Measurements from ENCODE around the gene AHCYL1. TPM values are rescaled to one million over a fixed set of nuclear protein-coding genes. Genes with fewer than 3 reads are reported as not detected.

The AHCYL1 gene
- total and polyA plus RNA-seq, 2 of the 8 experiments (the other 6 are each of a cell fraction or from before 2014, with no cell fraction given): 64.5 to 95.9 TPM

GRCh38 chr1:110033421-110033820 is 48.9 kb downstream of the AHCYL1 start (continued):
- TF ChIP-seq, protein P1, sequence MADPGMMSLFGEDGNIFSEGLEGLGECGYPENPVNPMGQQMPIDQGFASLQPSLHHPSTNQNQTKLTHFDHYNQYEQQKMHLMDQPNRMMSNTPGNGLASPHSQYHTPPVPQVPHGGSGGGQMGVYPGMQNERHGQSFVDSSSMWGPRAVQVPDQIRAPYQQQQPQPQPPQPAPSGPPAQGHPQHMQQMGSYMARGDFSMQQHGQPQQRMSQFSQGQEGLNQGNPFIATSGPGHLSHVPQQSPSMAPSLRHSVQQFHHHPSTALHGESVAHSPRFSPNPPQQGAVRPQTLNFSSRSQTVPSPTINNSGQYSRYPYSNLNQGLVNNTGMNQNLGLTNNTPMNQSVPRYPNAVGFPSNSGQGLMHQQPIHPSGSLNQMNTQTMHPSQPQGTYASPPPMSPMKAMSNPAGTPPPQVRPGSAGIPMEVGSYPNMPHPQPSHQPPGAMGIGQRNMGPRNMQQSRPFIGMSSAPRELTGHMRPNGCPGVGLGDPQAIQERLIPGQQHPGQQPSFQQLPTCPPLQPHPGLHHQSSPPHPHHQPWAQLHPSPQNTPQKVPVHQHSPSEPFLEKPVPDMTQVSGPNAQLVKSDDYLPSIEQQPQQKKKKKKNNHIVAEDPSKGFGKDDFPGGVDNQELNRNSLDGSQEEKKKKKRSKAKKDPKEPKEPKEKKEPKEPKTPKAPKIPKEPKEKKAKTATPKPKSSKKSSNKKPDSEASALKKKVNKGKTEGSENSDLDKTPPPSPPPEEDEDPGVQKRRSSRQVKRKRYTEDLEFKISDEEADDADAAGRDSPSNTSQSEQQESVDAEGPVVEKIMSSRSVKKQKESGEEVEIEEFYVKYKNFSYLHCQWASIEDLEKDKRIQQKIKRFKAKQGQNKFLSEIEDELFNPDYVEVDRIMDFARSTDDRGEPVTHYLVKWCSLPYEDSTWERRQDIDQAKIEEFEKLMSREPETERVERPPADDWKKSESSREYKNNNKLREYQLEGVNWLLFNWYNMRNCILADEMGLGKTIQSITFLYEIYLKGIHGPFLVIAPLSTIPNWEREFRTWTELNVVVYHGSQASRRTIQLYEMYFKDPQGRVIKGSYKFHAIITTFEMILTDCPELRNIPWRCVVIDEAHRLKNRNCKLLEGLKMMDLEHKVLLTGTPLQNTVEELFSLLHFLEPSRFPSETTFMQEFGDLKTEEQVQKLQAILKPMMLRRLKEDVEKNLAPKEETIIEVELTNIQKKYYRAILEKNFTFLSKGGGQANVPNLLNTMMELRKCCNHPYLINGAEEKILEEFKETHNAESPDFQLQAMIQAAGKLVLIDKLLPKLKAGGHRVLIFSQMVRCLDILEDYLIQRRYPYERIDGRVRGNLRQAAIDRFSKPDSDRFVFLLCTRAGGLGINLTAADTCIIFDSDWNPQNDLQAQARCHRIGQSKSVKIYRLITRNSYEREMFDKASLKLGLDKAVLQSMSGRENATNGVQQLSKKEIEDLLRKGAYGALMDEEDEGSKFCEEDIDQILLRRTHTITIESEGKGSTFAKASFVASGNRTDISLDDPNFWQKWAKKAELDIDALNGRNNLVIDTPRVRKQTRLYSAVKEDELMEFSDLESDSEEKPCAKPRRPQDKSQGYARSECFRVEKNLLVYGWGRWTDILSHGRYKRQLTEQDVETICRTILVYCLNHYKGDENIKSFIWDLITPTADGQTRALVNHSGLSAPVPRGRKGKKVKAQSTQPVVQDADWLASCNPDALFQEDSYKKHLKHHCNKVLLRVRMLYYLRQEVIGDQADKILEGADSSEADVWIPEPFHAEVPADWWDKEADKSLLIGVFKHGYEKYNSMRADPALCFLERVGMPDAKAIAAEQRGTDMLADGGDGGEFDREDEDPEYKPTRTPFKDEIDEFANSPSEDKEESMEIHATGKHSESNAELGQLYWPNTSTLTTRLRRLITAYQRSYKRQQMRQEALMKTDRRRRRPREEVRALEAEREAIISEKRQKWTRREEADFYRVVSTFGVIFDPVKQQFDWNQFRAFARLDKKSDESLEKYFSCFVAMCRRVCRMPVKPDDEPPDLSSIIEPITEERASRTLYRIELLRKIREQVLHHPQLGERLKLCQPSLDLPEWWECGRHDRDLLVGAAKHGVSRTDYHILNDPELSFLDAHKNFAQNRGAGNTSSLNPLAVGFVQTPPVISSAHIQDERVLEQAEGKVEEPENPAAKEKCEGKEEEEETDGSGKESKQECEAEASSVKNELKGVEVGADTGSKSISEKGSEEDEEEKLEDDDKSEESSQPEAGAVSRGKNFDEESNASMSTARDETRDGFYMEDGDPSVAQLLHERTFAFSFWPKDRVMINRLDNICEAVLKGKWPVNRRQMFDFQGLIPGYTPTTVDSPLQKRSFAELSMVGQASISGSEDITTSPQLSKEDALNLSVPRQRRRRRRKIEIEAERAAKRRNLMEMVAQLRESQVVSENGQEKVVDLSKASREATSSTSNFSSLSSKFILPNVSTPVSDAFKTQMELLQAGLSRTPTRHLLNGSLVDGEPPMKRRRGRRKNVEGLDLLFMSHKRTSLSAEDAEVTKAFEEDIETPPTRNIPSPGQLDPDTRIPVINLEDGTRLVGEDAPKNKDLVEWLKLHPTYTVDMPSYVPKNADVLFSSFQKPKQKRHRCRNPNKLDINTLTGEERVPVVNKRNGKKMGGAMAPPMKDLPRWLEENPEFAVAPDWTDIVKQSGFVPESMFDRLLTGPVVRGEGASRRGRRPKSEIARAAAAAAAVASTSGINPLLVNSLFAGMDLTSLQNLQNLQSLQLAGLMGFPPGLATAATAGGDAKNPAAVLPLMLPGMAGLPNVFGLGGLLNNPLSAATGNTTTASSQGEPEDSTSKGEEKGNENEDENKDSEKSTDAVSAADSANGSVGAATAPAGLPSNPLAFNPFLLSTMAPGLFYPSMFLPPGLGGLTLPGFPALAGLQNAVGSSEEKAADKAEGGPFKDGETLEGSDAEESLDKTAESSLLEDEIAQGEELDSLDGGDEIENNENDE (IDR thresholded peaks at IDR 0.05; ENCODE audit: insufficient replicate concordance, low read length): no peak
- no peak for TF ChIP-seq ZNF274 (IDR thresholded peaks at IDR 0.05; ENCODE audit: borderline replicate concordance, extremely low read depth, low read length)
- no peak for TF ChIP-seq RAD21 (IDR thresholded peaks at IDR 0.05 in 1 of 2, conservative IDR thresholded peaks at IDR 0.05 in 1 of 2; ENCODE audit: low read depth in 2 of 2, low read length in 2 of 2)
- TF ChIP-seq, protein P2, sequence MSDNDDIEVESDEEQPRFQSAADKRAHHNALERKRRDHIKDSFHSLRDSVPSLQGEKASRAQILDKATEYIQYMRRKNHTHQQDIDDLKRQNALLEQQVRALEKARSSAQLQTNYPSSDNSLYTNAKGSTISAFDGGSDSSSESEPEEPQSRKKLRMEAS (IDR thresholded peaks at IDR 0.05): no peak
- no peak for TF ChIP-seq ATF3 (IDR thresholded peaks at IDR 0.05; ENCODE audit: insufficient read depth, low read depth, low read length)
- no peak for TF ChIP-seq EGR1 (IDR thresholded peaks at IDR 0.05; ENCODE audit: borderline replicate concordance, low read depth, low read length)
- no peak for TF ChIP-seq SIRT6 (IDR thresholded peaks at IDR 0.05; ENCODE audit: low read length)

Measured in H1 (cell line).